PFSK-1 (cell line): ENCODE data around the gene RNF121.

Experiments used
- FOXP2 ChIP-seq: optimal IDR thresholded peaks from 2 replicates; pipeline ENCODE3; 2011; ENCODE audit warnings: borderline replicate concordance, control low read depth, inconsistent platforms; ENCODE audit not compliant: insufficient read depth; ENCODE audit errors: extremely low read length, extremely low read depth
- POLR2AphosphoS5 ChIP-seq: IDR thresholded peaks from 2 replicates; pipeline ENCODE4 v1.6.1; 2012; ENCODE audit warnings: low read depth, mild to moderate bottlenecking, control low read depth, low read length, moderate library complexity
- REST ChIP-seq, 2 experiments: IDR thresholded peaks; 2 replicates each; pipeline versions ENCODE4 v1.6.1 to v1.8.0; 2011 to 2012; ENCODE audit warnings: low read depth in 2 of 2, low read length in 2 of 2, control low read depth in 1 of 2, inconsistent platforms in 1 of 2, mild to moderate bottlenecking in 1 of 2, moderate library complexity in 1 of 2; ENCODE audit not compliant: insufficient read depth in 1 of 2
- SIN3A ChIP-seq: IDR thresholded peaks from 2 replicates; pipeline ENCODE4 v1.6.1; 2012; ENCODE audit warnings: mild to moderate bottlenecking, low read length, moderate library complexity, borderline replicate concordance; ENCODE audit not compliant: insufficient read depth
- TAF1 ChIP-seq: IDR thresholded peaks from 2 replicates; pipeline ENCODE4 v1.6.1; 2012; ENCODE audit warnings: low read length, control low read depth, borderline replicate concordance; ENCODE audit not compliant: insufficient read depth

RNF121 gene

GRCh38 chr11:71998061-71998460 lies 69.2 kb downstream of the RNF121 start:
- no peak for TF ChIP-seq SIN3A
- TF ChIP-seq REST (IDR thresholded peaks at IDR 0.05; ENCODE audit: insufficient read depth in 1 of 2, low read depth in 2 of 2, low read length in 2 of 2), result no peak
- TF ChIP-seq TAF1, result no peak
- no peak for TF ChIP-seq POLR2AphosphoS5
- TF ChIP-seq FOXP2, result no peak

- TF ChIP-seq POLR2AphosphoS5 (no peak), REST (IDR thresholded peaks at IDR 0.05; ENCODE audit: insufficient read depth in 1 of 2, low read depth in 2 of 2, low read length in 2 of 2) (no peak), FOXP2 (no peak), SIN3A (no peak), TAF1 (no peak)
These were observed 69.9 kb downstream of the RNF121 start, which contains the start of gene IL18BP for GRCh38 chr11:71998649-71999310. IL18BP (plus strand) TSS chr11:71998909; CDS start chr11:71999985, 1,076 bp downstream.

- TF ChIP-seq SIN3A (no peak), REST (IDR thresholded peaks at IDR 0.05; ENCODE audit: insufficient read depth in 1 of 2, low read depth in 2 of 2, low read length in 2 of 2) (no peak), TAF1 (no peak), FOXP2 (no peak), POLR2AphosphoS5 (no peak)
These were observed 70.5 kb downstream of the RNF121 start for GRCh38 chr11:71999362-71999761.

- no peak for TF ChIP-seq POLR2AphosphoS5
- no peak for TF ChIP-seq FOXP2
- no peak for TF ChIP-seq REST (IDR thresholded peaks at IDR 0.05; ENCODE audit: insufficient read depth in 1 of 2, low read depth in 2 of 2, low read length in 2 of 2)
- TF ChIP-seq SIN3A, result no peak
- TF ChIP-seq TAF1, result no peak
These were observed 71.0 kb downstream of the RNF121 start for GRCh38 chr11:71999798-72000197.
